Thoracic aorta (tissue), 2 donors: Measurements from ENCODE around the gene FAM13A. TPM values are rescaled to one million over a fixed set of nuclear protein-coding genes. Genes with fewer than 3 reads are reported as not detected.

Experiments used
- ATAC-seq: fragments of 150-250 bp; one replicate; pipeline ENCODE4 v1.8.0; 2017; ENCODE audit warnings: low read depth; ENCODE audit not compliant: insufficient number of reproducible peaks, low FRiP score
- DNase-seq: peaks from one replicate; pipeline ENCODE4 v3.0.0-alpha.2; 2020; ENCODE audit warnings: low spot score
- H3K27ac ChIP-seq, 2 donors: fragments of 200-600 bp; sonication (generic); 1 replicate in 1 of 2; 2 replicates in 1 of 2; pipeline ENCODE4 v1.5.1; 2016; ENCODE audit warnings: mild to moderate bottlenecking in 2 of 2, moderate library complexity in 2 of 2
- H3K27me3 ChIP-seq: fragments of 200-600 bp; sonication (generic); replicated peaks from 2 replicates; pipeline ENCODE4 v1.6.0; 2016; ENCODE audit warnings: mild to moderate bottlenecking; ENCODE audit not compliant: insufficient read depth
- H3K36me3 ChIP-seq: fragments of 200-600 bp; sonication (generic); one replicate; pipeline ENCODE4 v1.5.1; 2016
- H3K4me1 ChIP-seq, 2 donors: fragments of 200-600 bp; sonication (generic); 1 replicate in 1 of 2; 2 replicates in 1 of 2; pipeline versions ENCODE4 v1.5.1 to v1.6.0; 2016; ENCODE audit warnings: low read depth in 2 of 2, mild to moderate bottlenecking in 1 of 2; ENCODE audit not compliant: control insufficient read depth in 1 of 2
- H3K4me3 ChIP-seq: fragments of 200-600 bp; sonication (generic); 2 replicates; pipeline ENCODE4 v1.5.1; 2016; ENCODE audit warnings: mild to moderate bottlenecking
- H3K9me3 ChIP-seq: fragments of 200-600 bp; sonication (generic); 2 replicates; pipeline ENCODE4 v1.5.1; 2016
- CTCF ChIP-seq: fragments of 200-600 bp; sonication (generic); IDR thresholded peaks from one replicate; pipeline ENCODE4 v1.5.1; 2019; ENCODE audit warnings: antibody characterized with exemption
- total RNA-seq, 2 donors: library from RNA; depleted of rRNA; stranded (reverse); fragments of >200 nt; gene quantifications; one replicate each; pipeline versions ENCODE4 v1.1.0 to v1.2.3, GENCODE V29; 2016

FAM13A gene
- total RNA-seq, 2 donors from 2014 or later, result 27.3 to 32.5 TPM

GRCh38 chr4:88757067-88757466 is 299.9 kb downstream of the FAM13A start:
- Histone ChIP-seq H3K9me3 (no peaks in the 10 kb centered on the region), H3K4me1 (peaks cover 0 to 36% of the 10 kb centered on the region in 2 donors), H3K27ac (no peak overlapping the region), H3K4me3 (no peak overlapping the region), H3K36me3 (no peaks in the 10 kb centered on the region), H3K27me3 (no peaks in the 10 kb centered on the region)
- DNase-seq (no peak), ATAC-seq (no peak)
- no peak for TF ChIP-seq CTCF

GRCh38 chr4:88756149-88756548 is 300.8 kb downstream of the FAM13A start:
- no peak overlapping the region for H3K4me3 ChIP-seq
- ATAC-seq, result no peak
- TF ChIP-seq CTCF, result no peak

GRCh38 chr4:88755454-88755853 is 301.5 kb downstream of the FAM13A start:
- Histone ChIP-seq H3K27me3 (no peaks in the 10 kb centered on the region), H3K9me3 (no peaks in the 10 kb centered on the region), H3K4me3 (no peak overlapping the region), H3K4me1 (peaks cover 0 to 42% of the 10 kb centered on the region in 2 donors), H3K36me3 (no peaks in the 10 kb centered on the region), H3K27ac (no peak overlapping the region)
- no peak for DNase-seq
- no peak for TF ChIP-seq CTCF
- no peak for ATAC-seq

More at GRCh38 chr4:88756149-88756548, 300.8 kb downstream of the FAM13A start:
- Histone ChIP-seq H3K9me3 (no peaks in the 10 kb centered on the region), H3K36me3 (no peaks in the 10 kb centered on the region), H3K27me3 (no peaks in the 10 kb centered on the region), H3K4me1 (peaks cover 0 to 42% of the 10 kb centered on the region in 2 donors), H3K27ac (no peak overlapping the region)
- DNase-seq, result no peak

DNA sequence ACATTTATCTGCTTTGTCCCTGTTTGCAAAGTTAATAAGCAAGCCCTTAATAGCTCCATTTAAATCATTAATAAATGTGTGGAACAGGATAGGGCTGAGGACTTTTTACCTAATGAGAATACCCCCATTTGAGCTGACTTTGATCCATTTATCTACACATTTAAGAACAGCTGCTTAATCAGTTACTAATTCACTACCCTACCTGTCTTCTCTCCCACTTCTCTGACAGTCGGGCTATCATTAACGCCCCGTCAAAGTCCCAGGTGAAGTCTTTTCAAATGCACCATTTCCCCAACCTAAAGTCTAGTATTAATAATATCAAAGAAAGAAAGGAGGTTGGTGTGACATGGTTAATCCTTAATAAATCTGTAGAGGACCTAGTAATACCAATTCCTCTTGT is 302.2 kb downstream of the FAM13A start:
- DNase-seq (no peak), ATAC-seq (no peak)
- H3K4me3 ChIP-seq, result no peak overlapping the region
- H3K27ac ChIP-seq, result no peak overlapping the region
- H3K36me3 ChIP-seq, result peaks cover 6% of the 10 kb centered on the region
- no peaks in the 10 kb centered on the region for H3K27me3 ChIP-seq
- H3K9me3 ChIP-seq, result no peaks in the 10 kb centered on the region
- TF ChIP-seq CTCF, result no peak
- H3K4me1 ChIP-seq, result peaks cover 0 to 42% of the 10 kb centered on the region in 2 donors

- Histone ChIP-seq H3K4me1 (peaks cover 0 to 42% of the 10 kb centered on the region in 2 donors), H3K27ac (no peak overlapping the region), H3K9me3 (no peaks in the 10 kb centered on the region), H3K36me3 (peaks cover 13% of the 10 kb centered on the region), H3K4me3 (no peak overlapping the region), H3K27me3 (no peaks in the 10 kb centered on the region)
- no peak for TF ChIP-seq CTCF
- DNase-seq (no peak), ATAC-seq (no peak)
These were observed 303.1 kb downstream of the FAM13A start for GRCh38 chr4:88753658-88754571.
